Eye (tissue), 1 donor: Measurements from ENCODE around the gene ATP6V1E1.
A peak's percentile ranks its signal among the peaks of the same experiment; 100 is the strongest.

Source experiments
- DNase-seq: peaks from one replicate; pipeline ENCODE4 v3.0.0-alpha.2; 2015

Gene ATP6V1E1

DNA sequence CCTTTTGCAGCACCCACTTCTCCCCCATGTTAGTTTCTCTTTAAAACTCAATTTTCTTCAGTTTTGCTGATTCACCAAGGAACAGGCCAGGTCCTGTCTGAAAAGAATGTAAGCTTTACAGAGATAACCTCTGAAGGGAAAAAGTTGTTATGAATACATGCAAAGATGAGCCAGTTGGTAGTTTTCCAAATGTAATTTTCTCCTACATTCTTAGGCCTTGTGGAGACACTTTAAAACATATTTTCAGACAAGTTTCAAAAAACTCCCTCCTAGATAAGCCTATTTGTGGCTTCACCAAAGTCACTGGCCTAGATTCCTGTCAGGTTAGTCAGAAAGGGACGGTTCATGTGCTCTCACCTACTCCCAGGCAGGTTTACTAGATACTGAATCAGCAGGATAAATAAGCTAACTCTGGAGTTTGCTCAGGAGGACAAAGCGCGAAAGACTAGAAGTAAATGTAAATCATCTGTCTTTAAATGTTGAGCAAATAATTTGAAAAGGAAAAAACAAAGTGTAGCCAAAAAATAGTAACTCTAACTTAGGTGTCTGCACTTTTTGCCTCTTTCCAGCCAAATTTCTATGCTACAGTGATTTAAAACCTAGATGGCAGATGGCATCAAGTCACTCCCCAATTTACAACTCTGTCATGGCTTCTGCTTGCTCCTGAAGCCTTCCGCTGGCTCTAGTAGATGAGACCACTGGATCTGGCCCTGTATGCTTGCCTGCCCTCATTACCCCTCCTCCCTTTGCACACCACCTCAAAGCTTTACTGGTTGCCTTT, 4.9 kb upstream of the ATP6V1E1 start:
- peak; percentile 18 for DNase-seq

DNA sequence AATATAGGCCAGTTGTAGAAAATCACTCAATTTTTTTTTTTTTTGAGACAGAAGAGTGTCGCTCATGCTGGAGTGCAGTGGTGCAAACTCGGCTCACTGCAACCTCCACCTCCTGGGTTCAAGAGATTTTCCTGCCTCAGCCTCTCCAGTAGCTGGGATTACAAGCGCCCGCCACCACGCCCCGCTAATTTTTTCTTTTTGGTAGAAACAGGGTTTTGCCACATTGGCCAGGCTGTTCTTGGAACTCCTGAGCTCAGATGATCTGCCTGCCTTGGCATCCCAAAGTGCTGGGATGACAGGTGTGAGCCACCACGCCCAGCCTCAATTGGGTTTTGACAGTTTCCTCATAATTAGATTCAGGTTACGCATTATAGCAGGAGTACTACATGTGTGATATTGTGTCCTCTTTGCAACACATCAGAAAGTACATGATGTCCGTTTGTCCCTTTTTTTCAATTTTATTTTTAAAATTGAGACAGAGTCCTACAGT, 2.6 kb upstream of the ATP6V1E1 start:
- no peak for DNase-seq

GRCh38 chr22:17629641-17630040, 1.1 kb upstream of the ATP6V1E1 start:
- no peak for DNase-seq

DNA sequence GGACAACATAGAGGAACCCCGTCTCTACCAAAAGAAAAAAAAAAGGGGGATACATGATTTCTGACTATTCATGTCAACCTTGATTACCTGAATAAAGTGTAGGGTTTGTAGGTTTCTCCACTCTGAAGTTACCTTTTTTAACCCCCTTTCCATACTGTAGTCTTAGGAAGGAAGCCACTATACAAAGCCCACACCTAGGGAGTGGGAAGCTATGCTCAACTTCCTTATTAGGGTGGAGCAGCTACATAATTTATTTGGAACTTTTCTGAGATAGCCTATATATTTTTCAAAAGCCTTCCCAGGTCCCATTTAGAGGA, 582 bp upstream of the ATP6V1E1 start:
- DNase-seq = no peak

DNA sequence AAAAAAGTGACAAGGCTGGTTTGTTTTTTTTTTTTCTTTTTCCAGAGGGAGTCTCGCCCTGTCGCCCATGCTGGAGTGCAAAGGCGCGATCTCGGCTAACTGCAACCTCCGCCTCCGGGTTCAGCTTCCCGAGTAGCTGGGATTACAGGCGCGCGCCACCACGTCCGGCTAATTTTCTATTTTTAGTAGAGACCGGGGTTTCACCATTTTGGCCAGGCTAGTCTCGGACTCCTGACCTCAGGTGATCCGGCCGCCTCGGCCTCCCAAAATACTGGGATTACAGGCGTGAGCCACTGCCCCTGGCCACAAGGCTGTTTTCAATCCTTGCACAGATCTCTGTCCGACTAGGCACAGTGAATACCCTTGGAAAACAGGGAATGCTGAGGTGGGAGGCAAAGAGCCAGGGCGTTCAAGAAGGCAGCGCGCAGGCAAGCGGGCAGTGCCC, 566 bp downstream of the ATP6V1E1 start:
- DNase-seq = no peak

- DNase-seq = no peak
Observed at GRCh38 chr22:17613280-17613679, 15.3 kb downstream of the ATP6V1E1 start.

DNA sequence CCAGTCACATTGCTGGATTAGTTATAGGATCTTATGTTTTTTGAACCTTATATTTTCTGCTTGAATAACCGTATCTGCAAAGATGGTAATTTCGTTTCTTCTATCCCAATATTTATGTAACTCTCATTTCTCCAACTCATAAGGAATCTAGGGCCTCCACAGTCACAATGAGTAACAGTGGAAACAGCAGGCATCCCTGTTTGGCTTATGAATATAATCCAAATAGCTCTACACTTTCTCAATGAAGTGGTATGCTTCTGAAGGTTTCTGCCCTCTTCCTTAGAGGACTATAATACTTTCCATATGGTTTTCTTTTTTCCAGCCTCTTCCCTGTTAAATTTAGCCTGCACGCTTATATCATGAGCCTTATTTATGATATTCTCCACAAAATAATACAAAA, 16.5 kb downstream of the ATP6V1E1 start:
- no peak for DNase-seq

GRCh38 chr22:17607891-17608521, 20.5 kb downstream of the ATP6V1E1 start:
- DNase-seq = no peak

- DNase-seq = peak; percentile 20
Observed at GRCh38 chr22:17606496-17606895, 22.1 kb downstream of the ATP6V1E1 start.

- DNase-seq = no peak
Observed at GRCh38 chr22:17603668-17604067, 24.9 kb downstream of the ATP6V1E1 start.

DNA sequence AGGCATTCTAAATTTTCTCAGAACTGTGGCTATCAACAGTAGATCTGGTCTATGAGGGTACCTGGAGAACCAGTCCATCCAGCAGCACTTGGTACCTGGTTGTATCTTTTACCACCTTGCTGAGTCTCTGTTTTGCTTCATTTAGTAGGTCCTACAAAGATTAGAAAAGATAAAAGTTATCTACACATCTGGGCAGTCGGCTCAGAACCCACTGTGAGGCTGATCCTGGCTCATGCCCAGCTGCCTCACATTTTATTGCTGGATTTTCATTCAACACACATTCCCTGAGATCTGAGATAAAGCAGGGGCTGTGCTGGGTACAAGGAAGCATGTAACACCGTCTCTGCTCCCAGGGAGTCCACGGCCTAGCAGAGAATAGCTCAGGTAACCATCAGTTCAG, 27.5 kb downstream of the ATP6V1E1 start:
- DNase-seq = no peak

- no peak for DNase-seq
Observed at GRCh38 chr22:17598318-17598717, 30.2 kb downstream of the ATP6V1E1 start.

DNA sequence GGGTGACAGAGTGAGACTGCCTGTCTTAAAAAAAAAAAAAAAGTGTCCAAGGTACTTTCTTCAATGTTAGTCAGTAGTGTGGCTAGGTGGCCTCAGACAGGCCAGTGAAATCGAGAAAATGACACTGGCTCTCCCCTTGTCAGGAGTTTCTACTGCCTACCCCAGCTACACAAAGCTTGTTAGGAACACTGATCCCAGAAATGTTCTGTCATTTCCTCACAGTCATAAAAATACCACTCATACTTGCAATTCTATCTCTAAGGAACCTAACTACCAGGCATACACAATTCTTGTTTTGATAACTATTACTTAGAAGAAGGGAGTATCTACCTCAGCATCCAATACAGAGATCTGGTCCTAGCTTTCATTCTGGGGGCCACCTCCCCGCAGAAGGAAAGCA, 31.3 kb downstream of the ATP6V1E1 start:
- DNase-seq = no peak

- no peak for DNase-seq
Observed at GRCh38 chr22:17596226-17596625, 32.3 kb downstream of the ATP6V1E1 start.

- no peak for DNase-seq
Observed at GRCh38 chr22:17592201-17592600, 36.3 kb downstream of the ATP6V1E1 start.

GRCh38 chr22:17590586-17590985, 38.0 kb downstream of the ATP6V1E1 start:
- no peak for DNase-seq

- no peak for DNase-seq
Observed at GRCh38 chr22:17589810-17590375, 38.7 kb downstream of the ATP6V1E1 start.

- DNase-seq = no peak
Observed at GRCh38 chr22:17588606-17589005, 39.9 kb downstream of the ATP6V1E1 start.

- no peak for DNase-seq
Observed at GRCh38 chr22:17587629-17588028, 40.9 kb downstream of the ATP6V1E1 start.

GRCh38 chr22:17586831-17587440, 41.6 kb downstream of the ATP6V1E1 start:
- DNase-seq = no peak

DNA sequence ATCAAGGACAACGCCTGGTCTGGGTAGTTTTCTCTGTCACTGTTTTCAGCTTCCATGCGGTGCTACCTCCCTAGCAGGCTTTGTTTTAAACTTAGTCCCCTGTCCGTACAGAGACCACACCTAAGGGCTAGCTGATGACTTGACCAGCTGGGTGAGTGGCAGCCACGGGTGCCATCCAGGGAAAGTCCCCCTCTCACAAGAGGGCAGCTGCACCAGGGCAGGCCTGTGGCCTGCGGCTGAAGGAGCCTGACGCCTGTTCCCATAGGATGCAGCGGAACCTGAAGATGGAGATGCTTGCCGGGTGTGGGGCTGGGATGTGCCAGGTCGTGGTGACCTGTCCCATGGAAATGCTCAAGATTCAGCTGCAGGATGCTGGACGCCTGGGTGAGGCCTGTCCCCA, 45.4 kb downstream of the ATP6V1E1 start:
- DNase-seq = no peak

DNA sequence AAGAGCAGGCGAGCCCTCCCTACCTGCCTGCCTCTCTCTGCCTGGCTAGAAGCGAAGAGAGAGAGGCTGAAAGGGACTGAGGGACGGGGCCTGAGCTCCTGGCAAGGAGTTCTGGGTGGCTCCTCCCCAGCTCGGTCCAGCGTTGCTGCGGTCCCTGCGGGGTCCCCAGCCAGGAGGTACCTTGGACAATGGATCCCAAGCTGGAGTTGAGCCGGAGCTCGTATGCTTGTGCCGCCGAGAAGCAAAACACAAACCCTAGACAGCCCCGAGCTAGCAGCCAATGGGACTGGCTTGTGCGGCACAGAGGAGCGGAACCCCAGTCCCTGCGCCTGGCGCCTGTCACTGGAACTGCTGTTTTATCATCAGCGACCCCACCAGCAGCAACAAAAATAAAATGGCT, 46.9 kb downstream of the ATP6V1E1 start:
- DNase-seq = no peak

DNA sequence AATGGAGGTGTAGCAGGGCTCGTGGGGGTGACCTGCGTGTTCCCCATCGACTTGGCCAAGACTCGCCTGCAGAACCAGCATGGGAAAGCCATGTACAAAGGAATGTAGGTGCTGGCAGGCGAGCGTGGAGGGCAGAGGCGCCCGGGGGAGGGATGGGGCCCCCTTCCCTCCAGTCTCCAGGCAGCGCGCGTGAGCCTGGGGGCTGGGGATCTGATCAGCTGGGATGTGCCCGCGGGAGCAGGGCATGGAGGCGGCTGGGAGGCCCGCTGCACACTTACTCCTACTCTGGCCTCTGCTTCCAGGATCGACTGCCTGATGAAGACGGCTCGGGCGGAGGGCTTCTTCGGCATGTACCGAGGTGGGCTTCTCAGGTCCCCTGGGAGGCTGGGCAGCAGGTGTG, 47.5 kb downstream of the ATP6V1E1 start:
- no peak for DNase-seq
